Tongue (tissue), 3 donors: ENCODE results near the gene RCN2. TPM values are rescaled to one million over a fixed set of nuclear protein-coding genes. Genes with fewer than 3 reads are reported as not detected.
A peak's percentile ranks its signal among the peaks of the same experiment; 100 is the strongest.

ENCODE experiments used
- DNase-seq: peaks from one replicate; pipeline ENCODE4 v3.0.0-alpha.2; 2015
- small RNA-seq: library from RNA; depleted of rRNA; stranded (forward); fragments of <200 nt; gene quantifications from one replicate; pipeline ENCODE3, GENCODE V24; 2014; ENCODE audit warnings: low replicate concordance
- total RNA-seq: library from RNA; depleted of rRNA; stranded (reverse); fragments of >200 nt; gene quantifications from one replicate; pipeline ENCODE4 v1.2.3, GENCODE V29; 2014

The RCN2 gene
- total RNA-seq, 1 donor from 2014 or later, result 86.8 TPM

DNA sequence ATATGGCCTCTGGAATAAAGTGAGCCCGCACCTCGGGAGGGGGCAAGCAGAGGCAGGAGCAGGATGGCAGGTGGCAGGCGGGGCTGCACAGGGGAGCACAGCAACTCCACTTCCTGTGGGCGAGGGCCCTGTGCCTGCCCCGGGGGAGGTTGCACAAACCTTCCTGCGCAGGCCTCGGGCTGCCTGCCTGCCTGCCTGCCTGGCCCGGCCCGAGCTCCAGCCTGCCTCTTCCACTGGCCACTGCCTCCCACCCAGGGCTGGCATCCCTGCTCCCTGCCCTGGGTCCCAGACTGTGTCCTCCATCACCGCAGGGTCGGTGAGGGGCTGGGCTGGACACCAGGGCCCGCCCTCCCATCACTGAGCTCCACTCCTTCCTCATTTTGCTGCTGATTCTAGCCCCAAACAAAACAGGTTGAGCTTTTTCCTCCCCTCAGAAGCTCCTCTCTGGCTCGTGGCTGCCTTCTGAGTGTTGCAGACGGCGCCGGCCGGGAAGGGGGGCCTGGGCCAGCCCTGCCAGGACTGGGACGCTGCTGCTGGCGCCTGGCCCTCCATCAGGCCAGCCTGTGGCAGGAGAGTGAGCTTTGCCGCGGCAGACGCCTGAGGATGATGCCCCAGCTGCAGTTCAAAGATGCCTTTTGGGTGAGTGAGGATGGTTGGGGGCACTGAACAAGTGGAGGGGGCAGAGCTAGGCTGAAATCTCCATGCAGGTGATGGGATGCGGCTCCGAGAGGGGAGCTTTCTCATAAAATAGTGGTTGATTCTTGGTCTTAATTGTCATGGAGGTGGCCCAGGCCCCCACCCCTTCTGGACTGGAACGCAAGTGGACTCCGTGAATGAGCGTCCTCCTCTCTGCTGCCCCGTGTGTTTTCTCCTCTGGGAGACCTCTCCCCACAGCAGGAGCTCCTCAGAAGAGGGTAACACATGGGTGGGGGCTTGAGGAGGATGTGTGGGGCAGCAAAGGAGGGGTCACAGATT is 63.7 kb downstream of the RCN2 start, which contains the start of gene PSTPIP1:
Gene PSTPIP1 (plus strand): TSS at position 156 of the 975 bp plus-strand sequence. CDS start 448 bp downstream, at position 604.
- peak; percentile 53 for DNase-seq

DNA sequence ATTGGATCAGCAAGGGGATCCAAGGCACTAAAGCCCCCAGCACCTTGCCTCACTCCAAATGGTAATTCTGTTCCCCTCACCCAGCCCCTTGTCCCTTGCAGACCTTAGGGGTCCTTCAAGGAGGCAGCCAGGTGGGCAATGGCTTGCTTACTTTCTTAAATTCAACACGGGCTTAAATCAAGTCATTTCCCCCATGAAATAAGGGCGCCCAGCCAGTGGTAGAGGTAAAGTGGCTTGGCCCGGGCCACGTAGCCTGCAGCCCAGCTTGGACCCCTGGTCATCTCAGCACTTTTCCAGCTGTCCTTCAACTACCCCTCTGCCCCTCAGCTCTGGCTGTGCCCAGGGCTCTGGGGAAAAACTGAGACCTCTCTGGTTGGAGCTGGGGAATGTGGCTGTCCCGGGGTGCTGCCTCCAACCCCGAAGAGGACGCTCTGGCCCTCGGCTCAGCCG is 64.6 kb downstream of the RCN2 start:
- no peak for DNase-seq

DNA sequence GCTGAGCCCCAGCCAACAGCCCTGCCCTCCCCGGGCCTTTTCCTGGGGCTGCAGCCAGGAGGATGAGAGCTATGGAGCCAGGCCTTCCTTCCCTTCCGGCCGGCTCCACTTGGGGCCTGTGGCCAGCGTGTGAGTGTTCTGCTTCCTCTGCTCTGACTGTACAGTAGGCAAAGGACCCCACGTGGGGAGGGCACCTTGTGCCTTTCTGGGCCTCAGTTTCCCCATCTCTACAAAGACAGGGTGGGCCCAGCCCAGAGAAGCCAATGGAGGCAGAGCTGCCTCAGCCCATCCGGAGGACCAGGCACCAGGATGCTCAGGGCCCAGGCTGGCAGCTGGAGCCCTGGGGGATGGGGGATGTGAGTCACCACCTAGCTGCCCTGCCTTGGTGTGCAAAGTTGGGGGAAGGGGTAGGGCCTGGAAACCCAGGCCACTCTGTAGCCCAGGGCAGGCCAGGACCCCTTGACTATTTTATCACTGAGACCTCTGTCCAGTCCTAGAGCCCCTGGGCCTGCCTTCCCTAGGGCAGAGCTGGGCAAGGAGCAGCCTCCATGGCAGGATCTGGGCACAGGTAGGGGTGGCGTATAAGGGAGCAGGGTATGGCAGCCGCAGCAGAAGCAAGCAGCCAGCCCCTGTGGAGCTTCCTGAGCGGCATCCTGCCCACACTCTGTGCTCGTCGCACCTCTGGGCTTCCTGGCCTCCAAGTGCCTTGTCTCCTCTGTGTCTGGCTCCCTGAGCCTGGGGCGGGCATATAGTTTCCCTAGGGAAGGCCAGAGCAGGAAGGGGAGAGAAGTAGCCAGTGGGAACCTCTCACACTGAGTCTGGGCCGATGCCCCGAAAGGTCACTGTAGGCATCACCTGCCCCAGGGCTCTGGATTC is 65.2 kb downstream of the RCN2 start:
- no peak for DNase-seq

DNA sequence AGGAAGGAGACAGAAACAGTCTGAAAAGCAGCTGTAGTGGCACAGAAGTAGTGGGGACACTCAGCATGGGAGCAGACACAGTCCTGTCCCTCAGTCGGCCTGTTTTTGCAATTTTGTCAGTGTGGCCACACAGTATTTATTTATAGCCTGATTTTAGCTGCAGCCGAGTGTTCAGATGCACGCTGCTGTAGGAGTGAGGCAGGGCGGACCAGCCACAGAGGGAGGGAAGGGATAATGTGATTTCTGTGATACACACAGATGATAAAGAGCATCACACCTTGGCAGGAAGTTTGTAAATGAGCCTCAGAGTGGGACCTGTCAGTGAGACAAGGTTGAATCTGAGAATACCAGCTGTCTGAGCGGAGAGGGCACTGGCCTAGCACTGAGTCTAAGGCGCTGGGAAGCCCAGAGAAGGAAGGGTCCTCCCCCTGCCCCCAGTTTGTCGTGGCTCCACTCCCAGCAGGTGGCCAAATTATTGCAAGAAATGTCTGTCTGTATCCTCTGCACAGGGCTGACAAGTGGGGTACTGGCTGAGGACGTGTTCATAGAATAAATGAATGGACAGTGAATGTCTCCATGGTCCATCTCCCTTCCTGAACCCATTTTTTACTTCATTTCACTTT is 67.2 kb downstream of the RCN2 start:
- DNase-seq, result no peak

DNA sequence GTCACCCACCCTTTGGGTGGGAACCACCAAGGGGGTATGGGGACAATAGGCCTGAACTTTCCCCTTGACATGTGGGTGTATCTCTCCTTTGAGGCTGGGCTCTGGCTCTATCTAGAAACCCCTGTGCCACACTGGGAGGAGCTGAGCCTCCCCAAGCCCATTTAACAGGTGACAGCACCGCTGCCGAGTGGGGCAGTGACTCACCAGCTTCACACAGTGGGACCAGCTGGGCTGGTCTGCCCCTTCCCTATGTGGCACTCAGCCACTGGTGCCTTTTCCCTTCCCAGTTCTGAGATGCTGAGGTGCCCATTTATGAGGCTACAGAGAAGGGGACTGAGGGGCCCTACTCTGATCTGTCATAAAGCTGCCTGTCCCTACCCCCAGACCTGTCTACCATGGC is 68.4 kb downstream of the RCN2 start:
- DNase-seq, result no peak

DNA sequence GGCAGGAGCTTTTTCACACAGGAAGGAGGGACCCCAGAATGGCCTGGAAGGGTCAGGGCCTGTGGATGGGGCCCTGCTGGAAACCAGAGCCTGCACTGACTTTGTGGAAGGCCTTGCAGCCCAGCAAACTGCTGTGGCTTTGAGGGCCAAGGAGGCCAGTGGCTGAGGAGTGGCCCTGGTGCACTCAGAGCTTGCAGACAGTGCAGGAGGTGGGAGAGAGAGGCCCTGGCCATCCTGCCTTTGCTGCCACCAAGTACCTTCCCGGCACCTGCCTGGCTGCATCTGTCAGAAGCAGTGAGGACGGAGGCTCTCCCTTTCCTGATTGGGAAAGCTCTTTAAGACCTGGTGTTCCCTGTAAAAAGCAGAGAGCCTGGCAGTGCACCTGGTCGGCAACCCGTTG is 69.8 kb downstream of the RCN2 start:
- no peak for DNase-seq

DNA sequence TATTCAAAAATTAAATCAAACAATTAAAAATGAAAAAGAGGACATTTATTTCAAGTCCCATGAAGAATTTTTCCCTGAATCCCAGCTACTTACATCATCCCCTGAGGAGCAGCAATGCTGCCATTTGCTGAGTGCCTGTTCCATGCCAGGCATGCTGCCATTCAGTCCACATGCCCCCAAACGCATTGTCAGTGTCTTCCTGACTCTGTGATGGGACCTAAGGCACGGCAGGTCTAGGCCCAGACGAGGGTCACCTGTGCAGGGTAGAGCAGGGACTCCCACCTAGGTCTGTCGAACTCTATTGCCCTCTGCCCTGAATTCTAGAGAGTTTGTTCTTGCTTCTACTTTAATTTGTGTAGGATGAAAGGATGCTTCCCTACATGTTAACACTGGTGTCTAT is 70.4 kb downstream of the RCN2 start:
- no peak for DNase-seq

DNA sequence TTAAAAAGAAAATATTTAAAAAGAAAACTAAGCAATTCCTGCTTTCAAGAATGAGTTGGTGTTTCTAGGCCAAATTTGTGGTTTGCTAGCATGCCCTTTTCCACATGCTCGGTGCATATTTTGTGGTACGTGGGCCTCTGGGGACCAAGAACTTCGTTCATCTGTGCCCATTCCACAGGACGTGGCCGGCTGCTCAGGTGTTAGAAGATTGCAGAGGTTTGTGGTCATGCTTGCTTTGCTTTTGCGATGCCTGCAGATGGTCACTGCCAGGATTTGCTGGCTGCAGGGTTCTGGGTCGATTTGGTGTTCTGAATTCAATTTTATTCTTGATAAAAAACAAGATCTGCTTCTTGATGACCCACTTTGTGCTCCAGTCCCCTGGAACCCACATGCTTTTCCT is 70.9 kb downstream of the RCN2 start:
- no peak for DNase-seq

DNA sequence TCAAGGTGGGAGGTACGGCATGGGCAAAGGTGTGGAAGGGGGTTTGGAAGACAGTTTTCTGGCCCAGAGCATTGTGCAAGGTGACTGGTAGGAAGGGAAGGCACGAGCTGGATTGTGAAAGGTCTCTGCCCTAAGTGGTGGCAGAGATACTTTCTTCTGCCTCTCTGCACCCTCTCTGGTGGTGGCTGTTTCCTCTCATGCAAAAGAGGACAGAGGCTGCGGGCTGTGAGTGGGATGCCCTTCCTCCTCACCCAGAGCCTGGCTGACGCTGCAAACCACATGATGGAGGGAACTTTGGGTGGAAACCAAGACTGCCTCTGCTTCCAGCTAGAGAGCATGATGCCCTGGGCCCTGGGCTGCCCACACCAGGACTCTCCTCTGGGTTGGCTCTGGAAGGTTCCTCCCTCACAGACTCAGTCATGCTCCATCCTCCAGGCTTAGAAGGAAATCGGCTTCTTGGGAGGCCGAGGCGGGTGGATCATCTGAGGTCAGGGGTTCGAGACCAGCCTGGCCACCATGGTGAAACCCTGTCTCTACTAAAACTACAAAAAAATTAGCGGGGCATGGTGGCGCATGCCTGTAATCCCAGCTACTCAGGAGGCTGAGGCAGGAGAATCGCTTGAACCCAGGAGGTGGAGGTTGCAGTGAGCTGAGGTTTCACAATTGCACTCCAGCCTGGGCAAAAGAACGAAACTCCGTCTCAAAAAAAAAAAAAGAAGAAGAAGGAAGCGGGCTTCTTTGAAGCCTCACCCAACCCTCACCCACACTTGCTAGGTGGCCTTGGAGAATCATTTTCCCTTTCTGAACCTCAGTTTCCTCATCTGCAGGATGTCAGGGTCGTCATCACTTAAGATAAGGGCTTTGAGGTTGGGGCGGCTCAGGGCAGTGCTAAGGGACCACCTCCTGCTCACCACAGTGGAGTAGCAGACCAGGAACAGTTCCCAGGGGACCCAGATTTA is 71.7 kb downstream of the RCN2 start:
- DNase-seq, result no peak

Small RNA genes within 50 kb of the gene (small RNA-seq; reads per million reads assigned to genes)
- gene RN7SL278P, result not detected

Other genes with a start within 250 kb of the RCN2 start
- gene SCAPER, start 26.4 kb upstream of the RCN2 start, total RNA-seq, result 40.3 TPM
- 5.3 TPM for gene PSTPIP1, start 63.4 kb downstream of the RCN2 start, total RNA-seq
- gene TSPAN3, start 139.4 kb downstream of the RCN2 start, total RNA-seq, result 373 TPM